Activated CD4-positive, alpha-beta T cell treated with anti-CD3 and anti-CD28 coated beads for 48 hours (primary cell): Measurements from ENCODE around the gene DDN.

Source experiments
- DNase-seq: peaks from one replicate; pipeline ENCODE4 v3.0.0-alpha.2; 2020

Gene DDN

DNA sequence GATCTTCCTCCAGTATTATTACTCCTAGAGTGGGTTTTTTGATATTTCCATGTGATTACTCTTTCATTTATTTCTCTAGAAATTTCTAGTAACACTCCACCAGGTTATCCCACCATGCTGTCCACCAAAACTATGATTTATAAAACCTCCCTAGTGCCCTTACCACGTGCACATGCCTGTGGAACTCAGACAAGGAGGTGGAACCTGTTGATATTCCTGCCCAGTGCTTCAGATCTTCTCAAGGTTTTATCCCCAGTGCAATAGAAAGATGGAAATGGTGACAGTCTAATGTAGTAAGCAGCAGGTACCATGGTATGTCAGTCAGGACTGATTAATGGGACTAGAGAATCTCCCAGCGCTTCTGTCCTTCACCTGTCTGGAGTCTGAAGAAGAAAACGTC is 38.3 kb downstream of the DDN start:
- no peak for DNase-seq

DNA sequence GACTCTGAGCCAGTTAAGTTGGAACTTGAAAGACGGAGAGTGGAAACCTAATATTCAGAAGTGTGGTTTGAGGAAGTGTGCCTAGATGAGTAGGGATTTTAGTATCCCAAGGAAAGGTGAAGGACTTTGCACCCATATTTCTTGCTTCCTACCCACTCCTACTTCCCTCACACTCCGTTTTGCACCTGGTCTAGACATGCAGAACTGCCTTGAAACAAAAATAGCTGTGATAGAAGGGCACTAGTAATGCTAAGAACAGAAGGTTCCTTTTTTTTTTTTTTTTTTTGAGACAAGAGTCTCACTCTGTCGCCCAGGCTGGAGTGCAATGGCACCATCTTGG is 41.2 kb downstream of the DDN start:
- DNase-seq = no peak

DNA sequence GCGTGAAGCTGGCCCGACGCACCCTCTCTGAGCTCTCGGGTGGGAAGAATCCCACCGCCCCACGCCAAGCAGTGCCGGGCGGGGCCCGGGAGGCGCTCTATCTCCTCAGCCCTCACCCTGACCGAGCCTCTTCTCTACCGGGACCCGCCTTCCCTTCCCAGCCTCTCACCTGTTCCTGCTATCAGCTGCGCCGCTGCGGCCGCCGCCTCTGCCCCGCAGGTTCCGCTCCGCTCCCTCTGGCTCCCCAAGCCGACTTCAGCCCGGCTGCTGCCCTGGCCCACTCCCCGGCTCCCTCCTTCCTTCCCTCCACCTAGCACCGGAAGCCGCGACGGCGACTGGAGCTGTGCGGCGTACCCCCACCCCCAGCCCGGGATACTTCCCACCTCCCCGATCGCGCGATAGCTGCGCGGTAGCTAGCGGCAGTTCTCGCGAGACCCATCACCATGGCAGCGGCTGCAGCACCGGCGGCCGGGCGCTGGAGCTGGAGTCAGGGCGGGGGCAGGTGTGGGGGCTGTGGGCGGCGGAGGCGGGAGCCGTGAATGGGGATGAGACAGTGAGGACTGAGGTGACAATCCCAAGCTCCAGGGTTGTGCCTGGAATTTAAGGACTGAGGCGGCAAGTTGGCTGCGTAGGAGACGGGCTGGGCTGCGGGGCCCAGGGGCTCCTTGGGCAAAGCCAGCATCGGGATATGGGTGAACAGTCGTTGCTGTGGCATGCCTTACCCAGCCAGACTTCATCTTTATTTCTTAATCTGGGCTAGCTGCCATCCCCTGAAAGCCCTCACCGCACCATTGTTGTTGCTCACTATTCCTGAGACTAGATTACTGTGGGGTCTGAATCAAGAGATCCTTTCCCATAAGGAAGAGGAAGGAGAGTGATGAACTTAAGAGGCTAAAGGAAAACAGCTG is 41.8 kb downstream of the DDN start, which contains the start of gene ARF3:
Gene ARF3 (minus strand): TSS at position 347 of the 908 bp plus-strand sequence. CDS start 16,392 bp downstream, outside the sequence.
- peak; percentile 95 for DNase-seq

DNA sequence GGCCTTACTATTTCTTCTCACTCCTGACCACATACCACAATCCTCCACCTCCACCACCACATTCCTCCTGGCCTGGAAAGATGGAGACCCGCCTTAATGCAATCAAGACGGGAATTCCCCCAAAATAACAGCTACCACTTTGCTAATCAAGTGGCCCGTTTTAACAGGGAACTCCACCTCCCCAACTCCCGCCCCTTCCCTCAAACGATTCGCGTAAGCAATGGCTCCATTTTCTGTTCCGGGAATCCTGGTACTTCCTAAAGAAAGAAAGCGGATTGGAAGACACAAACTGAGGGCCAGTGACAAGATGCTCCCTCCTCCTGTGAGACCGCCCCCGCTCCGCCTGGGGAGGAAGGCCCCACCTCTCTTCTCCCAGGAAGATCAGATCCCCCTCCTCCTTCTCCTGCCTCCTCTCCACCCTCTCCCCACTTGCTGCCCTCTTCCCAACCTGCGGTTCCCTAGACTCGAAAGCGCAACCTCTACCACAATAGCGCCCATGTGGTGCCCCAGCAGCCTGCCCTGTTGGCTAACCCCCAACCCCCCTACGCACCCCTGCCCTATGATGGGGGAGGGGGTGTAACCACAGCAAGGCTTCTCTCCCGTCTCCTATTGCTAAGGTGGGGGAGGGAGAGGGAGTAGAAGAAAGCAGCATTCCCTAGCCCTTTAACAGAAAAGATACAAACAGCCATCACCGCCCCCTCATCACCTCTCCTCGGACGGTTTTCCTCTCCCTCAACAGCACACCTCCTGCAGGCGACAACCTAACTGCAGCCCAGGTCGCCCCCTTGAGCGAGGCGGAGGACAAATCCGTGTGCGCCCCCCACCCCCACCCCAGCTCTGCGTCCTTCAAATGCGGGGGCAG is 42.7 kb downstream of the DDN start:
- peak; percentile 42 for DNase-seq

DNA sequence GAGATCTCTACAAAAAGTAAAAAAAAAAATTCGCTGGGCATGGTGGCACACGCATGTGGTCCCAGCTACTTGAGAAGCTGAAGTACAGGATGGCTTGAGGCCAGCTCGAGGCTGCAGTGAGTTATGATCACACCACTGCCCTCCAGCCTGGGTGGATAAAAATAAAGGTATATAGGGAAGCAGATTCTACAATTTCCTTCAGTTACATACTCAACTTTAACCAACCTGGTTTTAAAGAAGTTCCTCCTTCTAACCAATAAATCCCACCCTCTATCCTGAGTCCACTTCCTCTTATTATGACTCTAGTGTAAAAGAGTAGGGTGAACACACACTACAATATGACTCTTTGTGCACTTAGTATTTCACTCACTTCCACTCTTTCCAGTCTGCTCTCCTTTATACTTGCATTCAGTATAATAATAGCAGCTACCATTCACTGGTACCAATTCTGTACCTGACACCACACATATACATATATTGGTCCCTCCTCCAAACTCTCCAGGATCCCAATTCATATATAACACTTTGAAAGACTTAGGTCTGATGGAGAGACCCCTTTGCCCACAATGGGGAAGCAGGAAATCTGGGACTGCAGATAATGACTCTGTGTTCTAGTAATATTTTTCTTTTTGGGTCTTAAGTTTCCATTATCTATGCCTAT is 44.2 kb downstream of the DDN start:
- no peak for DNase-seq

DNA sequence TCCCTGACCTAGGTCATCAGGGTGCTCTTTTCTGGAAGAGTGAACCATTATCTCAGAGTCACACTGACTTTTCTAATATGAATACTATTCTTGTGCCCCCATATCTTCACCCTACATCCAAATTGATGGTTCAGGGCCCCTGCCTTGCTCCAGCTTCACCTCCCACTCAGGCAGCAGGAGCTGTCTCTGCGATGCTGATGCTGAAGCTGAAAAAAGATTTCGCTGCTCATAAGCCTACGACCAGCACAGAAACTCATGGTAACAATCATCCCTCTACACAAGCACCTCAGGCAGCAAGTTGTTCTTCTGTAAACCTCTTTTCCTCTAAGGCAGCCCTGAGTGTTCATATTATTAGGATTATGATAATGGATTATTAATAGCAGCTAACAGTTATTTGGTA is 45.1 kb downstream of the DDN start:
- DNase-seq = no peak

DNA sequence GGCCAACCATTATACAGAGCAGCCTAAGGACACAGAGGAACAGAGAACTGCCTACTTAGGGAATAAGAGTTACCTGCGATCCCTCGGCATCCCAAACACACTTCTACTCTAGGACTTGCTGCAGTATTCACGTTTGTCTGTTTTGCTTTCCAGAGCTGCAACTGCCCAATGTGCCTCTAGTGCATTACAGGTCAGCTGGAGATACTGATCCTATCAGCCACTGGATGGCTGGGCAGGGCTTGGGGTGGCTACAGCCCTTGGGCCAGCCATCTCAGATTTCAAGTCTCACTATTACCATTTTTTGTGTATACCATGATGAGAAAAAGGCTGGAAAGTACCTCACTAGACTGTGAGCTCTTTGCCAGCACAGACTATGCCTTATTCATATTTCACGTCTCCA is 46.5 kb downstream of the DDN start:
- no peak for DNase-seq

DNA sequence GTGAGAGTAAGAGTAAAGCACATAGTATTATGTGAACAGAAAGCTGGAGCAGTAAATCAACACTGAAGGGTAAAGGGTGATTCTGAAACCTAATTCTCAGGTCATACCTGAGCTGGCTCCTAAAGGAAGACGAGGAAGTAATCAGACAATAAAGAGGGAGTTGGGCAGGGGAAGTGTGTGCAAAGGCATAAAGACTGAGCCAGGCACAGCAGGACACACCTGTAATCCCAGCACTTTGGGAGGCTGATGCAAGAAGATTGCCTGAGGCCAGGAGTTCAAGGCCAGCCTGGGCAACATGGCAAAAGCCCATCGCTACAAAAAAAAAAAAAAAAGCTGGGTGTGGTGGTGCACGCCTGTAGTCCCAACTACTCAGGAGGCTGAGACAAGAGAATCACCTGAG is 51.4 kb downstream of the DDN start:
- no peak for DNase-seq

DNA sequence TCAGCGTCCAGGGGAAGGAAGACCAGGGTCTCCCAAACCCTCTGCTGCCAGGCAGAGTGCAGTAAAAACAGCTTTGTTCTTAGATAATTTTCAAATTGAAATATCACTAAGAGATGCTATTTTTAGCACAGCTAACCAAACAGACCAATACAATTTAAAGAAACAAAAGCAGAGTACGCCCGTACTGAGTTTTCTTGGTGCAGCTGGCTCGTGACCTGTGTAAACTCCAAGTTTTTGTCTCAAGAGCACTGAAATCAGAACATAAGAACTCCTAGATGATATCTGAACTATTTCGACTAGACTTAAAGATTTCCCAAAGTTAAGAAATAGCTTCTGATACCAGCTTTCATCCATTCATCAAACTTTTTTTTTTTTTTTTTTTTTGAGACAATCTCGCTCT is 52.2 kb downstream of the DDN start:
- DNase-seq = no peak

DNA sequence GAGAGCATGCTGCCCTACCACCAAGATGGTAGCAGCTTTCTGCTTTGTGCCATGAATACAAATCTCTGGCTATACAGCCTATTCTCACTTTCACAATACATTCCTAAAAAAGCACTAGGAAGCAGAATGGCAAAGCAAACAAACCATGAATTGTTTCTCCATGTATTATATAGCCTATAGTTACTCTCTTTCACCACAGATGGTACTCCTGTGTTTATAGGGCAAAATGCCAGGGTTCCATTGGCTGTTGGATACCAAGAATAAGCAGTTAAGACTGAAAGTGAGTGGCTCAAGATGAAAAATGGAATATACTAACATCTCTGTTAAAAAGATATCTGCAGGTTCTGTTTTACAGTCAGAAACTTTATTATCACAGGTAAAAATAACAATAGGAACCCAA is 53.0 kb downstream of the DDN start:
- DNase-seq = no peak
